ENCODE measurements around the gene PTPRO. TPM values are rescaled to one million over a fixed set of nuclear protein-coding genes. Genes with fewer than 3 reads are reported as not detected.

Gene PTPRO
- total RNA-seq, 1 experiment from 2014 or later, result 0.52 TPM

- no peak overlapping the region for H4K91ac ChIP-seq (ENCODE audit: insufficient read length, low read depth, low read length)
- H3K23ac ChIP-seq (ENCODE audit: insufficient read length, low read depth, low read length), result no peak overlapping the region
- no peak overlapping the region for H3K9ac ChIP-seq (ENCODE audit: extremely low read depth, insufficient read length, low read length)
- no peak for TF ChIP-seq CTCF (conservative IDR thresholded peaks at IDR 0.05)
- no peak overlapping the region for H3K14ac ChIP-seq (ENCODE audit: insufficient read depth, low read length)
- no peak overlapping the region for H2BK5ac ChIP-seq (ENCODE audit: insufficient read length, low read length)
- H4K5ac ChIP-seq (ENCODE audit: insufficient read length, low read depth, low read length), result no peak overlapping the region
- Mint-ChIP-seq H3K27me3 (ENCODE audit: low read depth) (no peaks in the 10 kb centered on the region; the same call in none of the 2 replicates), H3K4me3 (no peak overlapping the region), H3K36me3 (ENCODE audit: insufficient read depth in 1 of 3, low read depth in 3 of 3) (no peaks in the 10 kb centered on the region), H3K4me1 (peaks cover 0 to 2% of the 10 kb centered on the region in 2 experiments; a peak in 1 of 4 replicates), H3K9me3 (no peaks in the 10 kb centered on the region), H3K27ac (peak overlapping the region in 1 of 3 experiments; percentile 8; a peak in 1 of 7 replicates)
- H3K23me2 ChIP-seq (ENCODE audit: insufficient read length, low read depth, low read length, poor library complexity, severe bottlenecking), result no peaks in the 10 kb centered on the region
- H3K27me3 ChIP-seq (ENCODE audit: insufficient read depth, low read length), result no peaks in the 10 kb centered on the region
- H3K79me2 ChIP-seq (ENCODE audit: insufficient read depth, low read length), result no peaks in the 10 kb centered on the region
- no peak overlapping the region for H3K27ac ChIP-seq (ENCODE audit: insufficient read length, low read depth, low read length)
- H4K20me1 ChIP-seq (ENCODE audit: control insufficient read depth, insufficient read depth, insufficient read length), result no peaks in the 10 kb centered on the region
- H3K9me3 ChIP-seq (ENCODE audit: control insufficient read depth, low read depth, low read length), result no peaks in the 10 kb centered on the region
- H2BK12ac ChIP-seq (ENCODE audit: insufficient read length, low read depth, low read length), result no peak overlapping the region
- H2BK20ac ChIP-seq (ENCODE audit: low read depth, low read length, poor library complexity, severe bottlenecking), result no peak overlapping the region
- no peaks in the 10 kb centered on the region for H3K4me1 ChIP-seq (ENCODE audit: insufficient read depth, low read length)
- H2BK120ac ChIP-seq (ENCODE audit: low read depth, low read length, poor library complexity, severe bottlenecking), result no peak overlapping the region
- H3K4me2 ChIP-seq (ENCODE audit: insufficient read depth, insufficient read length, low read length), result no peak overlapping the region
- H3K18ac ChIP-seq (ENCODE audit: insufficient read length, low read depth, low read length), result no peak overlapping the region
- DNase-seq, result no peak
- WGBS (ENCODE audit: extremely low coverage, insufficient read length, low lambda C conversion rate), result no CpG with 5 or more reads among the region's 10 CpGs
- H3K4ac ChIP-seq (ENCODE audit: low read depth, low read length), result no peak overlapping the region
- no peak overlapping the region for H3T11ph ChIP-seq (ENCODE audit: low read length)
- no peak overlapping the region for H2AFZ ChIP-seq (ENCODE audit: low read length)
- no peak overlapping the region for H4K8ac ChIP-seq (replicated peaks; ENCODE audit: insufficient read length, low read depth, low read length)
- H2BK15ac ChIP-seq (ENCODE audit: low read depth, low read length), result no peak overlapping the region
- H2AK5ac ChIP-seq (ENCODE audit: insufficient read length, low read length), result no peak overlapping the region
- H3K56ac ChIP-seq (ENCODE audit: insufficient read length, low read depth, low read length), result no peak overlapping the region
- no peaks in the 10 kb centered on the region for H3K79me1 ChIP-seq (ENCODE audit: insufficient read depth, low read depth, low read length, poor library complexity, severe bottlenecking)
Observed at GRCh38 chr12:15278816-15279658, 43.3 kb upstream of the PTPRO start.

Measured in H9 (cell line).